Activated T-helper 2 cell treated with anti-CD3 and anti-CD28 coated beads, Interferon-gamma antibody, Interleukin-2, Interleukin-4, amounts not matched to agents 10 μg/mL and 5 μg/mL and 100 μg/mL, durations not matched to agents 14 hours and 24 hours and 36 hours (primary cell): ENCODE data around the gene AFTPH. TPM values are rescaled to one million over a fixed set of nuclear protein-coding genes. Genes with fewer than 3 reads are reported as not detected.

Experiments
- DNase-seq: peaks from one replicate; pipeline ENCODE4 v3.0.0; 2021; ENCODE audit warnings: low spot score
- H3K27ac Mint-ChIP-seq: one replicate; pipeline ENCODE4 v1.8.0; 2021; ENCODE audit warnings: mixed read lengths
- H3K27me3 Mint-ChIP-seq: one replicate; pipeline ENCODE4 v1.8.0; 2021; ENCODE audit warnings: low read depth, mixed read lengths
- H3K36me3 Mint-ChIP-seq: one replicate; pipeline ENCODE4 v1.8.0; 2021; ENCODE audit warnings: low read depth, mixed read lengths
- H3K4me1 Mint-ChIP-seq: one replicate; pipeline ENCODE4 v1.8.0; 2021; ENCODE audit warnings: low read depth, mixed read lengths
- H3K4me3 Mint-ChIP-seq: one replicate; pipeline ENCODE4 v1.8.0; 2021; ENCODE audit warnings: low read depth, mild to moderate bottlenecking, moderate library complexity, mixed read lengths
- H3K9me3 Mint-ChIP-seq: one replicate; pipeline ENCODE4 v1.8.0; 2021; ENCODE audit warnings: mixed read lengths
- intact Hi-C: fragments of 100-400 bp; cut with micrococcal nuclease; formaldehyde crosslinking; loops from one replicate; pipeline ENCODE4 v1.15.1; 2023
- total RNA-seq: library from RNA; stranded (reverse); gene quantifications from 2 replicates; pipeline ENCODE4 v1.2.3, GENCODE V29; 2022

Gene AFTPH
- total RNA-seq, 1 donor from 2014 or later, result 36.6 TPM

DNA sequence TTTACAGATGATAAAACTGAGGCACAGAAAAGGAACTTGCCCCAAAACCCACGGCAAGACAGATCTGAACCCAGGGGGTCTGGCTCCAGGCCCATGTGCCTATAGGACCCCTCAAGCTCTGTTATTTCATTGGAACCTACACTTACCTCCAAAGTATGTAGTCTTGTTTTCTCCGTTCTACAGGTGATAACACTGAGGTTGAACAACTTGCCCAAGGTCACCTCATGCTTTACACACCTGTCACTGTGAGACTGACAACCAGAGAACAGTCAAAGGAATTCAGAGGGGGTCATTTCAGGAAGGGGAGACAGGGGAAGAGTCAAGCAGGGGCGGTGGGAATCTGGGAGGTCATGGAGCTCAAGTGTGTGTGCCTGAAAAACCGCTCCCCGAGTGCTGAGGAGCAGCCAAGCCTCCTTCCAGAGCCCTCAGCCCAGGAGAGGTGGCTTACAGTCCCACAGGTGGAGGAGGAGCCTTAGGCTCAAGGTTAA lies 81.9 kb downstream of the AFTPH start:
- DNase-seq, result no peak
- intact Hi-C loops, result loop anchor here (1.0 to 5.0 kb wide), 4 partner anchors 47 to 450 kb away; partner anchors contain the start of genes CEP68 and SERTAD2
- peaks cover 7% of the 10 kb centered on the region for H3K36me3 Mint-ChIP-seq
- H3K27ac Mint-ChIP-seq, result peak overlapping the region; percentile 88
- peaks cover 24% of the 10 kb centered on the region for H3K4me1 Mint-ChIP-seq
- peaks cover 5% of the 10 kb centered on the region for H3K27me3 Mint-ChIP-seq
- no peak overlapping the region for H3K4me3 Mint-ChIP-seq
- H3K9me3 Mint-ChIP-seq, result peaks cover 15% of the 10 kb centered on the region

GRCh38 chr2:64606479-64607363 lies 82.6 kb downstream of the AFTPH start:
- Mint-ChIP-seq H3K27me3 (peaks cover 12% of the 10 kb centered on the region), H3K27ac (peak overlapping the region; percentile 88), H3K36me3 (peaks cover 7% of the 10 kb centered on the region), H3K4me3 (peak overlapping the region; percentile 22), H3K4me1 (peaks cover 24% of the 10 kb centered on the region), H3K9me3 (peaks cover 15% of the 10 kb centered on the region)
- intact Hi-C loops, result loop anchor here (1.0 to 5.0 kb wide), 6 partner anchors 46 to 450 kb away; partner anchors contain the start of genes AFTPH, CEP68 and SERTAD2
- DNase-seq, result peak; percentile 87

DNA sequence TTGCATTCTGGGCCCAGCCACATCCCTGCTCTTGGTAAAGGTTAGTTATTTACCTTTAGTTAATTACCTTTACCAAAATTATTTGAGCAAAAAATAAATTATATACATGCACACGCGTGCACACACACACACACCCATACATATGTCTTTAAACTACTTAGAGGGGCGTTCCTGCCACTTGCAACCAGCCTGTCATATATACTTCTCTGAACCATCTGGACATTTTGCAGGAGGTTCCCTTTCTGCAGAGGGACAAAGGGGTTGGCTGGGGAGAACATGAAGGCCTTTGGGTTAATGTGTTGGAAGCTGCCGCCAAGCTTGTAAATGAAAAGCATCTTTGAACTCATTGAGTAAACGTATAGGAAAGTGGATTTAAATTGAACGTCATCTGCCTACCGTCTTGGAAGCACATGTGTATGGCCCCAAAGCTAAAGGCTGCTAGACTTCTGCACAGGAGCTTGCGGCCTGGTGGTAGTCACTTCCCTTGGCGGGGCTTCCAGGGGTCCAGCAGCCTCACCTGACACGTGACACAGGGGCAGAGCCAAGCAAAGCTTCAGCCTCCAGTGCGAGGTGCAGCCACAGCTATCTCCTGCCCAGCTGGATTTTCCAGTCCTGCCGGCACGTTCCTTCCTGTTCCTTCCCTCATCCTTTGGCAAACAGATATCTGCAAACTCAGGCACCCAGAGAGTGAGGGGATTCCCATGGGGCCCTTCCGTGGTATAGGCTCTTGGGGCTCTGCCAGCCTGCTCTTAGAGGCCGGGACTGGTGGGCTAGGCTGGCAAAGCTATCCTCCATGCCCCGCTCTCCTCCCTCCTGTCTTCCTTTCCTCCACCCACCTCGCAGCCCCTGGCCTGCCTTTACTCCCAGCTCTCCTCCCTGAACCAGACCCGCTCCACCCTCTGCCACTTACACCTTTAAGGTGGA lies 83.5 kb downstream of the AFTPH start:
- Mint-ChIP-seq H3K4me3 (peak overlapping the region; percentile 66), H3K36me3 (peaks cover 7% of the 10 kb centered on the region), H3K9me3 (peaks cover 15% of the 10 kb centered on the region), H3K27ac (peak overlapping the region; percentile 88), H3K4me1 (peaks cover 24% of the 10 kb centered on the region), H3K27me3 (peaks cover 17% of the 10 kb centered on the region)
- intact Hi-C loops, result loop anchor here (1.0 to 5.0 kb wide), 5 partner anchors 45 to 210 kb away; partner anchors contain the start of genes AFTPH and SERTAD2
- no peak for DNase-seq

DNA sequence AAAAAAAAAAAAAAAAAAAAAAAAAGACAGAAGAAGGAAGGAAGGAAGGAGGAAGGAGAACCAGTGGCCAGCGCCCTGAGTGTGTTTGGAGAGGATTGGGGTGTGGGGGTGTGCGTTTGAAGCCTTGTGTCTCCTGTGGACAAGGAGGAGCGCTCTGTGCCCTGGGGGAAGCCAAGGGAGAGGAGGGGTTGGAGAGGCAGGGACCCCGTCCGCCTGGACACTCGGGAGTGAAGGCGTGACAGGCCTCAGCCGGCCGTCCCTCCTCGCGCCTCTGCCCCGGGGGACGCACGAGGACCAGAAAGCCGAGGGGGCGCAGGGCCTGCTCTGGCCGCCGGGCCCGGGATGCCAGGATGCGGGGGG lies 84.7 kb downstream of the AFTPH start:
- Mint-ChIP-seq H3K4me1 (peaks cover 24% of the 10 kb centered on the region), H3K36me3 (peaks cover 7% of the 10 kb centered on the region), H3K4me3 (peak overlapping the region; percentile 66), H3K27me3 (peaks cover 21% of the 10 kb centered on the region), H3K27ac (peak overlapping the region; percentile 88), H3K9me3 (peaks cover 12% of the 10 kb centered on the region)
- intact Hi-C loops, result loop anchor here (5.0 kb wide), 1 partner anchor 208 kb away; no protein-coding TSS in a partner anchor
- no peak for DNase-seq

- Mint-ChIP-seq H3K27me3 (peaks cover 21% of the 10 kb centered on the region), H3K4me1 (peaks cover 24% of the 10 kb centered on the region), H3K4me3 (peak overlapping the region; percentile 66), H3K36me3 (peaks cover 2% of the 10 kb centered on the region), H3K27ac (peak overlapping the region; percentile 42), H3K9me3 (peaks cover 7% of the 10 kb centered on the region)
- peak; percentile 69 for DNase-seq
- intact Hi-C loops, result loop anchor here (5.0 kb wide), 1 partner anchor 208 kb away; no protein-coding TSS in a partner anchor
Observed at GRCh38 chr2:64609227-64609941, 85.3 kb downstream of the AFTPH start.

DNA sequence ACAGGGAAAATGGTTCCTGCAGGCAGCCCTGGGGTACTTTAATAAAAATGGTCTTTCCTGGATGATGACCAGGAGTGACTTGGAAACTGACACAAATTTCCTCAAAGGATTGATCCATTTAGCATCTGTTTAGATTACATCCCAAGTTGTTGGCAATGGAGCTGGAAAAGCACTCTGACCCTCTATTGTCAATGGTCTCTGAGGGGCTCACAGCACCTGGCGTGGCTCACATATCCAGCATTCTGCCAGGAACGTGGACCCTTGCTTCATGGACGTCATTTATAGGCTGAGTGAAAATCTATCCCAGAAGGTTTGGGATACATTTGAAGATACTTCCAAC lies 85.8 kb downstream of the AFTPH start:
- Mint-ChIP-seq H3K4me3 (peak overlapping the region; percentile 66), H3K4me1 (peaks cover 24% of the 10 kb centered on the region), H3K27ac (no peak overlapping the region), H3K27me3 (peaks cover 21% of the 10 kb centered on the region), H3K36me3 (no peaks in the 10 kb centered on the region), H3K9me3 (peaks cover 1% of the 10 kb centered on the region)
- intact Hi-C loops, result loop anchor here (5.0 kb wide), 1 partner anchor 207 kb away; no protein-coding TSS in a partner anchor
- DNase-seq, result no peak

GRCh38 chr2:64610316-64610855 lies 86.3 kb downstream of the AFTPH start:
- Mint-ChIP-seq H3K4me3 (peak overlapping the region; percentile 35), H3K9me3 (no peaks in the 10 kb centered on the region), H3K27ac (peak overlapping the region; percentile 12), H3K36me3 (no peaks in the 10 kb centered on the region), H3K4me1 (peaks cover 24% of the 10 kb centered on the region), H3K27me3 (peaks cover 23% of the 10 kb centered on the region)
- no peak for DNase-seq
- intact Hi-C loops, result no loop called here

DNA sequence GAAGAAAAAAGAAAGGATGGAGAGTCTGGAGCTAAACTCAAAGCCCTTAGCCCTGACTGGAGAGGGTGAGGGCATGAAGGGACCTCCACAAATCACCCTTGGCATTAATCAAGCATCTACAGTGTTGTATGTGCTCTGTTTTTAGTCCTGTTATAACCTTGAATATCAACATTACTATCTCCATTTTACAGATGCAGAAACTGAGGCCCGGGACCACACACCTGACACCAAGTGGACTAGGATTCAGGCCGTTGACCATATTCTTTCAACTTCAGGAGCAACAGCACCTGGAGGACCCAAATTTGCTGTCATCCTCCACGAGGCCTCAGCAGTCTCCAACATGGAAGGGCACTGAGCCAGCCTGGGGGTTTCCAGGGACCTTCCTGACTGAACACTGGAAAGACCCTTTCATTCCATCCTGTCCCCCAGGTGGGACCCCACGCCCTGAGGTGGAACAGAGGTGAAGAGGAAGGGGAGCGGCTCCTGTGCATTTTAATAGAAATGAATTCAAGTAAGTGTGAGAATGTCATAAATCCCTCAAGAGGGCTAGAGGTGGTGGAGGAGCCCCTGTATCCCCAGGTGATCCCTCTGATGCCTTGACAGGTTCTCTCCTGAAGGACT lies 88.6 kb downstream of the AFTPH start:
- peaks cover 11% of the 10 kb centered on the region for H3K4me1 Mint-ChIP-seq
- no peak for DNase-seq
- no peak overlapping the region for H3K27ac Mint-ChIP-seq
- H3K27me3 Mint-ChIP-seq, result peaks cover 25% of the 10 kb centered on the region
- intact Hi-C loops, result no loop called here
- H3K36me3 Mint-ChIP-seq, result no peaks in the 10 kb centered on the region
- H3K9me3 Mint-ChIP-seq, result no peaks in the 10 kb centered on the region
- H3K4me3 Mint-ChIP-seq, result no peak overlapping the region

DNA sequence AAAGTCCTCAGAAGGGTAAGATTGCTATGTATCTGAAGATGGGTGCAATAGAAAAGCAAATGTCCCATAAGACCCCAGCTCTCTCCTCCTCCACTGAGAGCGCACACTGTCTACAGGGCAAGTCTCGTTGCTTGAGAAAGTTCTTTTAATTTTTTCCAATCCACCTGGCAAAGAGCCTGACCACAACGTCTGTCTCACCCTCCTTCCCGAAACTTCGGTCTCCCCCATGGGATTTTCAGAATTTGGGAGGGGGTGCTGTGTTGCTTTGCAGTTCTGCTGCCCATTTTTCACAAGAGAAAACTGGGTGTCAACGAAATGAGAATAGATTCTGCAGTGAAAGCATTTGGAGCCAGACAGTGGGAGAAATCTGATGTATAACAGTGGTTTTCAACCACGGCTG lies 89.1 kb downstream of the AFTPH start:
- Mint-ChIP-seq H3K9me3 (no peaks in the 10 kb centered on the region), H3K4me3 (no peak overlapping the region), H3K27me3 (peaks cover 28% of the 10 kb centered on the region), H3K4me1 (peaks cover 5% of the 10 kb centered on the region), H3K27ac (no peak overlapping the region), H3K36me3 (no peaks in the 10 kb centered on the region)
- intact Hi-C loops, result no loop called here
- no peak for DNase-seq

- Mint-ChIP-seq H3K27me3 (peaks cover 28% of the 10 kb centered on the region), H3K9me3 (no peaks in the 10 kb centered on the region), H3K4me3 (no peak overlapping the region), H3K27ac (no peak overlapping the region), H3K36me3 (no peaks in the 10 kb centered on the region), H3K4me1 (no peaks in the 10 kb centered on the region)
- DNase-seq, result no peak
- intact Hi-C loops, result no loop called here
Observed at GRCh38 chr2:64615192-64615763, 91.2 kb downstream of the AFTPH start.

DNA sequence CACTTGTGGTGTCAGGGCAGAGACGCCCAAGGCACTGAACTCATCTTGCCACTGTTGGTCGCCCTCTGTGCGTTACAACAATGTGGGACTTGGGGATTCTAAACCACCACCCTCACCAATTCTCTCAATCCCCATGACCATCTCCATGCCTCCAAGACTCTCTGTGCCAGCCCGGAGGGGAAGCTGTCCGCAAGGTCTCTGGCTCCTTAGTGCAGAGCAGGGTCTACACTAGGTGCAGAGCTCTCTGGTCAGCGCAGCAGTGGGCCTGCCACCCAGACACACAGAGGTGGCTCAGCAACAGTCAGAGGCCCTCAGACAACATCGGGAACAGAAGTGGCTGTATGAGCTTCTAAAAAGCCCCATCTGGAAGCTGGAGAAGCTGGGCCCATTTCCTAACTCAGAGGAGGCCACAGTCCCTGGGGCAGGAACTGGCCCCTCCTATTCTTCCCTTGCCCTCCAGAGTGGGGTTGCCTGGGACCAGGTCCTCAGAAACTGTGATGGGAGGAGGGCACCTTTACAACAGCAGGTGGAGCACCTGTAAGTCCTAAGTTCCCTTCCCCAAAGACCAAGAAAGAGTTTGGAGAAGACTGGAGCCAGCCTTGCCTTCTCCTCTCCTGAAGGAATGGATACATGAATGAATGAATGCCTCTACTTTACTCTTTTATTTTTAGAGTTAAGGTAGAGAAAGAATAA lies 91.9 kb downstream of the AFTPH start:
- no peaks in the 10 kb centered on the region for H3K36me3 Mint-ChIP-seq
- no peaks in the 10 kb centered on the region for H3K9me3 Mint-ChIP-seq
- H3K4me1 Mint-ChIP-seq, result no peaks in the 10 kb centered on the region
- H3K4me3 Mint-ChIP-seq, result no peak overlapping the region
- H3K27me3 Mint-ChIP-seq, result peaks cover 26% of the 10 kb centered on the region
- DNase-seq, result no peak
- intact Hi-C loops, result no loop called here
- no peak overlapping the region for H3K27ac Mint-ChIP-seq
